Measurements from ENCODE around the gene CDH4. TPM values are rescaled to one million over a fixed set of nuclear protein-coding genes. Genes with fewer than 3 reads are reported as not detected.

Gene CDH4
- total and polyA plus RNA-seq, 2 of the 8 experiments (the other 6 are each of a cell fraction or from before 2014, with no cell fraction given), result 4.3 to 7.9 TPM

GRCh38 chr20:61813791-61814190 lies 561.7 kb downstream of the CDH4 start:
- H3K4ac ChIP-seq (replicated peaks; ENCODE audit: insufficient read length, low read depth, low read length), result no peak overlapping the region
- H4K5ac ChIP-seq (ENCODE audit: insufficient read length, low read depth, low read length), result no peak overlapping the region
- no peak overlapping the region for H4K8ac ChIP-seq (ENCODE audit: extremely low read depth, insufficient read depth, low read length)
- ChIA-PET CTCF (ENCODE audit: partially characterized antibody) (interaction anchor here (0.8 to 2.2 kb wide), 4 partner anchors 13 to 73 kb away, joined by 3 to 6 read pairs (median 4); no protein-coding TSS in a partner anchor), POLR2A (ENCODE audit: partially characterized antibody) (no interaction called here)
- 89% methylated on average over 7 of the region's 7 CpGs; no CpG with 5 or more reads in 1 of the 2 experiments for WGBS, 2 experiments (ENCODE audit: extremely low coverage in 1 of 2, insufficient coverage in 1 of 2, insufficient read length in 1 of 2, insufficient replicate concordance in 2 of 2, low coverage in 1 of 2, low lambda C conversion rate in 2 of 2, missing lambda C conversion rate in 1 of 2)
- H3K79me1 ChIP-seq (ENCODE audit: low read depth, low read length), result no peaks in the 10 kb centered on the region
- peaks cover 0 to 3% of the 10 kb centered on the region in 2 experiments for H4K20me1 ChIP-seq (replicated peaks in 1 of 2; ENCODE audit: control insufficient read depth in 1 of 2, insufficient read depth in 2 of 2, low read length in 2 of 2)
- no peaks in the 10 kb centered on the region for H3K23me2 ChIP-seq (ENCODE audit: low read depth, low read length)
- H2AK5ac ChIP-seq (ENCODE audit: low read depth, low read length), result no peak overlapping the region
- no peaks in the 10 kb centered on the region for H3K79me2 ChIP-seq (ENCODE audit: control insufficient read depth in 1 of 2, insufficient read depth in 2 of 2, low read length in 2 of 2)
- H3K27me3 ChIP-seq (replicated peaks in 1 of 4; ENCODE audit: control insufficient read depth in 3 of 4, extremely low read depth in 1 of 4, insufficient read depth in 3 of 4, low read length in 3 of 4), result peaks cover 0 to 3% (median 0%) of the 10 kb centered on the region in 4 experiments; a peak in 1 of 7 replicates
- FAIRE-seq, result no peak
- no peak overlapping the region for H4K91ac ChIP-seq (replicated peaks; ENCODE audit: insufficient read length, low read length)
- H2BK15ac ChIP-seq (ENCODE audit: low read length), result no peak overlapping the region
- no peak overlapping the region for H3K4me3 ChIP-seq (ENCODE audit: extremely low read depth in 1 of 4, insufficient read depth in 2 of 4, low read depth in 3 of 4, low read length in 4 of 4)
- no peak for TF ChIP-seq JUN (IDR thresholded peaks at IDR 0.05; ENCODE audit: low read depth, low read length)
- TF ChIP-seq SP1 (IDR thresholded peaks at IDR 0.05; ENCODE audit: low read depth, low read length), result no peak
- no peak for TF ChIP-seq HDAC6 (IDR thresholded peaks at IDR 0.05; ENCODE audit: low read depth, low read length)
- no peak for TF ChIP-seq CREB1 (IDR thresholded peaks at IDR 0.05)
- TF ChIP-seq YY1 (IDR thresholded peaks at IDR 0.05; ENCODE audit: low read depth, low read length), result no peak
- TF ChIP-seq RFX5 (IDR thresholded peaks at IDR 0.05; ENCODE audit: borderline replicate concordance, low read depth, low read length), result no peak
- TF ChIP-seq CBX8 (IDR thresholded peaks at IDR 0.05; ENCODE audit: borderline replicate concordance, low read depth, low read length), result no peak
- TF ChIP-seq BCL11A (IDR thresholded peaks at IDR 0.05; ENCODE audit: low read depth in 2 of 2, low read length in 2 of 2), result no peak
- TF ChIP-seq TBP (IDR thresholded peaks at IDR 0.05; ENCODE audit: low read depth, low read length), result no peak
- H3K9ac ChIP-seq (replicated peaks in 1 of 4; ENCODE audit: extremely low read depth in 1 of 4, low read depth in 3 of 4, low read length in 3 of 4), result no peak overlapping the region
- no peak overlapping the region for H3K56ac ChIP-seq (replicated peaks; ENCODE audit: insufficient read length, low read depth, low read length)
- no peak overlapping the region for H2BK5ac ChIP-seq (ENCODE audit: low read depth, low read length)
- peaks cover 0 to 3% (median 0%) of the 10 kb centered on the region in 4 experiments; a peak in 1 of 7 replicates for H3K4me1 ChIP-seq (replicated peaks in 1 of 4; ENCODE audit: control insufficient read depth in 3 of 4, insufficient read depth in 4 of 4, low read length in 3 of 4)
- no peak overlapping the region for H2BK12ac ChIP-seq (ENCODE audit: low read depth, low read length)
- no peak overlapping the region for H3K18ac ChIP-seq (ENCODE audit: extremely low read depth, low read length)
- H2AFZ ChIP-seq (ENCODE audit: low read length), result no peak overlapping the region
- no peak overlapping the region for H2BK120ac ChIP-seq (replicated peaks; ENCODE audit: low read depth, low read length)
- no peaks in the 10 kb centered on the region for H3K9me3 ChIP-seq (ENCODE audit: insufficient read depth in 2 of 2, low read depth in 1 of 2, low read length in 1 of 2)
- DNase-seq (ENCODE audit: low read depth in 1 of 2, low spot score in 2 of 2), result no peak
- no peak overlapping the region for H3K14ac ChIP-seq (ENCODE audit: insufficient read length)
- no peak overlapping the region for H3K23ac ChIP-seq (ENCODE audit: insufficient read length)
- H3K36me3 ChIP-seq (ENCODE audit: control insufficient read depth in 2 of 4, insufficient read depth in 4 of 4, low read length in 3 of 4), result no peaks in the 10 kb centered on the region
- H3K4me2 ChIP-seq (ENCODE audit: insufficient read depth in 1 of 2, low read depth in 2 of 2, low read length in 2 of 2), result no peak overlapping the region
- no peak overlapping the region for H3K27ac ChIP-seq (ENCODE audit: low read depth, low read length)
- H2BK20ac ChIP-seq (ENCODE audit: low read length), result no peak overlapping the region

Measured in H1 (cell line).